ENCODE measurements around the gene HOXC13.

HOXC13 gene

DNA sequence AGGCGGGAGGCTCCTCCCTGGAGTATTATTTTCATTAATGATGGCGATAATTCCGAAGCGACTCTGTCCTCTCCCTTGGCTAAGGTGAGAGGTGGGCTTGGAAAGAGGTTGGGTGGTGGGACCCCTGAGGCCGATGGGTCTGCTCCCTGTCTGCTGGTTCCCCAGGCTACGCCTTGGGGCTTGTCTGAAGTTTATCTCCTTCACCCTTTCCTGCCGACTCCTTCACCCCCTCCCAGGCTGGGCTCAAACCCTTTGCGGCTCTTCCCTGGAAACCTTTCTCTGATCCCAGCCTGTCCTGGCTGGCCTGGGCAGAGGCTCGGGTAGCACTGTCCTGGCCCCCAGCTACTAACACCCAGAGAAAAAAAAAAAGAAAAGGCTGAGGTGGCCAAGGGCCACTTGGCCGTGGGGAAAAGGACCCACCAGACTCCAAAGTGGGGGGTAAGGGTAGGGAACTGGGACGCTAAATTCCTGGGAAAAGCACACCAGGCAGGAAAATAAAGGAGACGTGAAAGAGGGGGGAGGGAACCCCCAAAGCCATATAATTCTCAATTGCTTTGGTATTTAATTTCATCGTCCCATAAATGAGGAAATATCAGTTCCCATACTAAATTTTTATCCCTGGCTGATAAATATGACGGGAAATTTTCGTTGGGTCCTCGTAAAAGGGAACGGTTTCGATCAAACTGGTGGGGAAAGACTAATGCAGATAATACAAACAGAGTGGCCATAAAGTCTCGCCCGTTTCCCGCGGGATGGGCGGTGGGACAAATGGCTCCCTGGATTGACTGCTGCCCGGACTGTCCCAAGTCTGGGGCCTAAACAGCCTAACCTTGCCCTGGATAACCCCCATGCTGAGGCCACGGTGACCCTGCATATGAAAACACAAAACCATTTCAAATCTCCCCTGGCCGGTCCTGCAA is 44.3 kb downstream of the HOXC13 start:
- no peak for DNase-seq (ENCODE audit: low read depth)

DNA sequence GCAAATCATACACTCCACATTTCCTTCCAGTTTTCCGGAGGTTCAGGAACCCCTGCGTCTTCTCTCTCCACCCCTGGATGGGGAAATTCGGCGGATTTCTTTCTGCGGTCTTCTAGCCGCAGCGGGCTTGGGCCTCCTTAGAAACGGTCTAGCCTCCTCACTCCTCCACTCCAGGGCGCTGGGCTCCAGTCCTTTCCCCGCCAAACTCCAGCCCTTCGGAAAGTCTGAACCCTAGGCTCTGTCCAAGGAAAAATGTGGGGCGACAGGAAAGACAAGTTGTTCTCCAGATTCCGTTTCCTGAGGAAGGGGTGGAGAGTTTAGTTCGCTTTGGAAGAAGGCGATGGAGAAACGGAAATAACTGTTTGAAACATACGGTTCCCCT is 44.9 kb downstream of the HOXC13 start:
- no peak for DNase-seq (ENCODE audit: low read depth)

DNA sequence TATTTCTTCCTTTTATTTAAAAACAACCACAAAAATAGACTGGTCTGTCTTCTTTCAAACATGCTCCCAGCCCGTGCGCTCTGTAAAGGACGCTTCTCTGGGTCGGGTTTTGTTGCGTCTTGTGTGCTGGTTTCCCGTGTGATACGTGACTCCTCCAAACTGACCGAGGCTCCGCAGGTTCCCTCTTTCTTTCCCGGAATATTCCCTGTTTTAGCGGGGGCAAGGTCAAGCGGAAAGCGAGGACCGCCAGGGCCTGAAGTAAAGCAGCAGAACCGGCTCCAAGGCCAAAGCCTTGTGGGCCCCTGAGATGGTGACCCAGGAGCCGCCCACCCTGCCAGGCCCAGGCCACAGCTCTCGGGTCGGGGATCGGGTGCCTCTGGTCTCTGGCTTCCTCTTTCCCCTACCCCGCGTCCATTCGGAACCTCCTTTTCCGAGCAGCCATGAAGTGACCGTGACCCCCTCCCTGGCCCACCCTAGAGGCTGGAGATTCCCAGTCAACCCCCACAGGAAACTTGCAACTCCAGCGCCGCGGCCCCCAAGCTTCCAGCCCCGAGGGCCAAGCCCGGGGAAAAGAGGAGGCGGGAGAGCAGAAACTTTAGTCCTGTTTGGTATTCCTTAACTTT is 45.4 kb downstream of the HOXC13 start:
- no peak for DNase-seq (ENCODE audit: low read depth)

DNA sequence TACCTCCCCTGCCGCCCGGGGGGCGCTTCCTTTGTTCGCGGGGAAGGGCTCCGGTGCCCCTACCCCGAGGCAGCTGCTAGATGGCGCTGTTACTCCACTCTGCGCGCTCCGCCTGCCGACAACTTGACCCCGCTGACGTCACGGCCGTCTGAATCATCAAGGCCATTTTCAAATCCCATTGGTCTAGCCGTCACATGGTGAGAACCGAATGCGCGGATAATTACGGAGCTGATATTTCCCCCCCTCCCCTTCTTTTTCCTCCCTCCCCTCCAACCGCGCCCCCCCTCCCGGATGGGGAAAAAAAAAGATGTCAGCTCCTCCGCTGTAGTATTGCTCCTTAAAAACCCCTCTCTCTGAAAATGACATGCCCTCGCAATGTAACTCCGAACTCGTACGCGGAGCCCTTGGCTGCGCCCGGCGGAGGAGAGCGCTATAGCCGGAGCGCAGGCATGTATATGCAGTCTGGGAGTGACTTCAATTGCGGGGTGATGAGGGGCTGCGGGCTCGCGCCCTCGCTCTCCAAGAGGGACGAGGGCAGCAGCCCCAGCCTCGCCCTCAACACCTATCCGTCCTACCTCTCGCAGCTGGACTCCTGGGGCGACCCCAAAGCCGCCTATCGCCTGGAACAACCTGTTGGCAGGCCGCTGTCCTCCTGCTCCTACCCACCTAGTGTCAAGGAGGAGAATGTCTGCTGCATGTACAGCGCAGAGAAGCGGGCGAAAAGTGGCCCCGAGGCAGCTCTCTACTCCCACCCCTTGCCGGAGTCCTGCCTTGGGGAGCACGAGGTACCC is 46.5 kb downstream of the HOXC13 start, which contains the start of gene HOXC10:
HOXC10 (plus strand) TSS at position 246 of the 791 bp plus-strand sequence; CDS start at position 360, 114 bp downstream.
- peak; percentile 84 for DNase-seq (ENCODE audit: low read depth)

DNA sequence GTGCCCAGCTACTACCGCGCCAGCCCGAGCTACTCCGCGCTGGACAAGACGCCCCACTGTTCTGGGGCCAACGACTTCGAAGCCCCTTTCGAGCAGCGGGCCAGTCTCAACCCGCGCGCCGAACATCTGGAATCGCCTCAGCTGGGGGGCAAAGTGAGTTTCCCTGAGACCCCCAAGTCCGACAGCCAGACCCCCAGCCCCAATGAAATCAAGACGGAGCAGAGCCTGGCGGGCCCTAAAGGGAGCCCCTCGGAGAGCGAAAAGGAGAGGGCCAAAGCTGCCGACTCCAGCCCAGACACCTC is 47.0 kb downstream of the HOXC13 start:
- DNase-seq (ENCODE audit: low read depth), result no peak

DNA sequence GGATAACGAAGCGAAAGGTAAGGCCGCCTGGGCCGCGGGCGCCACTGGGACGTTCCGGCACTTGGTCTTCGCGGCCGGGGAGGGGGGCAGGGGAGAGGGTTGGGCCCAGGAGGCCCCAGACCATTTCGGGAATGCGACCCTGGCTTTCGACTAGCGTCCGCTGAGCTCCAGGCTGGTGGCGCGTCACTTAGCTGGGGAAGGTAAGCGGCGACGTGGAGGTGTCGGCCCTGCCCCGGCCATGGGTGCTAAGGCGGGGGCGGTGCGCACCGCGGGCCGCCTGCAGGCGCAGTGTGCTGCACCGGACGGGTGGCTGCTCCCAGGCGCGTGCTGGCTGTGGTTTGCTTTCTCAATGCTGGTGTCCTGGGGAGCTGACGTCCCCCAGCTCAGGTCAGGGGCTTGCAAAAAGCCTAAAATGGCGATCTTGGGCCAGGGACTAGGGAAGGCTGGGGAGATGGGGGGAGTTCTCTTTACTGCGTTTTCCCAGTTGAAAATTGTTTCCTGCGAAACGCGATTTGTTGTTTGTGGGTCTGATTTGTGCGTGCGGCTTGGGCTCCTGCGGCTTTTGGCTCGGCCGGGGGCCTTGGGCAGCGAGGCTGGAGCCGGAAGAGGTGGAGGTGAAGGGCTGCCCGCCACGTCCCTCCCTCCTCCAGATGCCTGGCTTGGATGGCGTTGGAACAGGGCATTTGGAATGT is 47.5 kb downstream of the HOXC13 start:
- DNase-seq (ENCODE audit: low read depth), result no peak

DNA sequence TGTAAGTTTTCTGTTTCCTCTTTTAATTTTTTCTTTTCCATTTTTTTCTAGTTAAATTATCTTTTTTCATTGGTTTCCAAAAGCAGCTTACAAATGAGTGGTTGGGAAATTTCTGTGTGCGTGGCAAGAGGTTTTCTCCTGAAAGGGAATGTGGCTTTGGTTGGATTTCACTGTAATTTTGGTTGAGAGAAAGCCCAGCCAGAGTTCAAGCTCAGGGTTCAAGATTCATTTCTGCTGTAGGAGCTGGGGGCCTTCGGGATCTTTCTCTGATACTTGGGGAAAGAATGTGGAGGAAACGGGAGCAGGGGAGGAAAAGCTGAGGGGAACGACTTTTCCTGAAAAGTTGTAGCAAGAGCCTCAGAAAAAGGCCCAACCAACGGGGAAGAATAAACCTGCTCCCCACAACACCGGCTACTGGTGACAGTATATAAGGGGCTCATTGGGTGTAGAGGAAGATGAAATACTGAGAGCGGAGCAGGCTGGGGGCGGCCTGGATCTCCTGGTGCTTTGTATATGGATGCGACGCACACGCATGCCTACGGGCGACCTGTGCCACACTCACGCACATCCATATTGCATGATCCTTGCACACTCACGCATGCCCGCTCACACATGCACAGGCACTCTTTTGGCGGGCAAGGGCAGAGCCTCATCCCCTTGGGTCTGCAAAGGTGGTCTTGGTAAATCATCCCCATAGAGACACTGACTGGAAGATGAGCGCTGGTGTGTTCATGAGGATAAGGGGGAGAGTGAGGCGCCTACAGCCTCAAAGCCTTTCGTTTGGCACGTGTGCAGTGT is 48.3 kb downstream of the HOXC13 start:
- no peak for DNase-seq (ENCODE audit: low read depth)

DNA sequence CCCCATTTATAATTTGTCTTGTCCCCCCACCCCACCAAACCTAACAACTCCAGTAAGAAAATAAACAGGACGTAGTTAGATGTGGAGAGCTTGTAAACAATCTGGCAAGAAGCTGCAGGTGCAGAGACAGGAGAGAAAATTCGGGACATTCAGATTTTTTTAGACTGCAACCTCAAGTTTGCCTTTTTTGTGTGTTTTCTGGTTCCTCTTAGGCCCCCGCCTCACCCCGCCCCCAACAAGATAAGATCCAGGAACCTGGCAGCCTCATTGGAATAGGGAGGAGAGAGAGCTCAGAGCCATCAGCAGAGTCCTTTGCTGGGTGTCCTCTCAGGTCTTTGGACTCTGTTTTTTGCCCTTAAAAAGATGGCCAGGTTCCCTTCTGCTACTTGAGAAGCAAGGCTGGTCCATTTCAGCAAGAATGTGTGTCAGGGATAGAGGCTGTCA is 49.2 kb downstream of the HOXC13 start:
- no peak for DNase-seq (ENCODE audit: low read depth)

DNA sequence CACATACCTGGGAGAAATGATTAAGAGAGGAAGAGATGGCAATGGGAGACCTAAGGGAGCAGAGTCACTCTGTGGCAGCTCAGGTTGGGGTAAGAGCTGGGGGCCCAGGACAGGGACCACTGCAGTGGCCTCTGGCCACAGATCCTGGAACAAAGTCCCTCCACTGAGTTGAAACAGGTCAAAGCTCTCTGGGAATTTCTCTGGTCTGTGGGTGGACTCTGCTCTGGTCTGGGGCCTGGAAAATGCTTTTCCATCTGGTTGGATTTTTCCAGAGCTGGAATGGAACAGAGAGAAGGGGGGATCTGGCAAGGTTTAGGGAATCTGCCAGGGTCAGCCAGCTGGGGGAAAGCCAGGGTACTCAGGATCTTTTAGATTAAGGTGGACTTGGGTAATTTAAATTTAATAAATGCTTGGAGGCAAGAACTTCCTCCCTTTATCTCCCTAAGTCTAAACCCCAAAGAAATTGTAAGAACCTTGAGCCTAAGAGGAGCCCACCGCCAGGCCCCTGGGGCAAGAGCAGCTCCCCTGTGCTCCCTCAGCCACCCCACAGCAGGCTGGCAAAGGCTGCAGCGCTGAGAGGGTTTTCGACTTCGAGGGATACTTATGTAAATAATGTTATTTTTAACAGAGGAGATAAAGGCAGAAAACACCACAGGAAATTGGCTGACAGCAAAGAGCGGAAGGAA is 50.1 kb downstream of the HOXC13 start:
- no peak for DNase-seq (ENCODE audit: low read depth)

DNA sequence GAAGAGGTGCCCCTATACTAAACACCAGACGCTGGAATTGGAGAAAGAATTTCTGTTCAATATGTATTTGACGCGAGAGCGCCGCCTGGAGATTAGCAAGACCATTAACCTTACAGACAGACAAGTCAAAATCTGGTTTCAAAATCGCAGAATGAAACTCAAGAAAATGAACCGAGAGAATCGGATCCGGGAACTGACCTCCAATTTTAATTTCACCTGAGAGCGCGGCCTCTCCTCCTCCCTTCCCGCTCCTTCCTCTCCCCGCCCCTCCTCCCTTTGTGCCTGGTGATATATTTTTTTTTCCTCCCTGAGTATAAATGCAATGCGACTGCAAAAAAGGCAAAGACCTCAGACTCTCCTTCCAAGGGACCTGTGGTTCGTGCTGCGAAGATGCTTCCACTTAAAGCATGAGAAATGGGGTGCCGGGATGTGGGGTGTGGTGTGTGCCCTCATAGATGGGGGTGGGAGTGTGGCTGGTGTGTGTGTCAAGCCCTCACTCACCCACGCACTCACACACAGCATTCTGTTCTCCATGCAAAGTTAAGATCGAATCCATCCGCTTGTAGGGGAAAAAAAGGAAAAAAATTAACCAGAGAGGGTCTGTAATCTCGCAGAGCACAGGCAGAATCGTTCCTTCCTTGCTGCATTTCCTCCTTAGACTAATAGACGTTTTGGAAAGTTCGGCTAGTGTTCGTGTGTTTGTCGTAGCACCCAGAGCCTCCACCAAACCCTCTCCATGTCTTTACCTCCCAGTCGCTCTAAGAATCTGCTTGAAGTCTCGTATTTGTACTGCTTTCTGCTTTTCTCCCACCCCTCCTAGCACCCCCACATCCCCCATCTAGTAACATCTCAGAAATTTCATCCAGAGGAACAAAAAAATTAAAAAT is 50.8 kb downstream of the HOXC13 start:
- DNase-seq (ENCODE audit: low read depth), result no peak

DNA sequence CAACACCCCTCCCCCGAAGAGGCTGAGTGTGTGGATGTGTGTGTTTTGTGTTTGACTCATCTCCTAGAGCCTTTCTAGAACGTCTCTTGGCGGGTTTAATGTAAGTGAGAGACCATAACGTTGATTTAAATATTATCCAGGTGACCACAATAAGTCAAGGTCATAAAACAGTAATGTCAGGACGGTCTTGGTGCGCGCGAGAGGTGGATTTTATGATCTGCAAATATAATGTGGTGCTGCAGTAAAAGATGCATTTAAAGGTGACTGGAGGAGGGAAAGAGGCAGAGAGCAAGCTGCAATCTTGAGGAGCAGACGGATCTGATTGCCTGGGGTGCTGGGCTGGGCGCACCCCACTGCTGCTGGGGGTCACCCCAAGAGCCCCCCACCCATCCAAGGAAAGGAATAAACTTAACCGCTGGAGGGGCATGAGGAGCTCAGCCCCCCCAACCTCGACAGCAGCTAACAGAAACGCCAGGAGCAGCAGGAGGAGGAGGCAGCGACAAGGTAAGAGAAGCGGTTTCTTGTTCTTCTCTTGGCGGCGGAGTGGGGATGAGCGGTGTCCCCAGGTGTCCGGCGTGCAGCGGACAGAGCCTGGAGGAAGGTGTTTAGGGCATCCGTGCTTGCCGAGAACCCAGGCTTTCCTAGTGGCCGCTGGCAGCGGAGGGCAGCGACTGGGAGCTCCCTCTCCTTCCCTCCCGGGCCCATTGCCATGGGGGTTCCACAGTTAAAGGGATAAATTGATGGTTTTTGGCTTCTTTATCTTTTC is 51.9 kb downstream of the HOXC13 start:
- no peak for DNase-seq (ENCODE audit: low read depth)

DNA sequence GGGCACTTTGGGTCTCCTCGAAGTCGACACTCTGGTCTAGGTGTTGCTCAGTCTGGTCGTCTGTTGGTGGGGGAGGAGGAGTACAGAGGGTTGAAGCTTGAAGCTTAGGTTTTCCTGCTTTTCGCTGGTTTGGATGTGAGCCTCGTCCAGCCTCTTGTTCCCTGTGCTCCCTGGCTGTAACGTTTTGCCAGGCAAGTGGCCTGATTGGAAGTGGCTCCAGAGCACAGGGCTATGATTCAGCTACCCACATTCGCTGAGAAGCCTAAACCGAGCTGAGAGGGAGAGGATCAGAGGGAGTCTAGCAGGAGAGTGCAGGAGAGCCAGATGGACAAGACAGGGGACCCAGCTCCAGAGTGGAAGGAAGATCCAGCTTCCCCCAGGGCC is 52.4 kb downstream of the HOXC13 start:
- DNase-seq (ENCODE audit: low read depth), result no peak

DNA sequence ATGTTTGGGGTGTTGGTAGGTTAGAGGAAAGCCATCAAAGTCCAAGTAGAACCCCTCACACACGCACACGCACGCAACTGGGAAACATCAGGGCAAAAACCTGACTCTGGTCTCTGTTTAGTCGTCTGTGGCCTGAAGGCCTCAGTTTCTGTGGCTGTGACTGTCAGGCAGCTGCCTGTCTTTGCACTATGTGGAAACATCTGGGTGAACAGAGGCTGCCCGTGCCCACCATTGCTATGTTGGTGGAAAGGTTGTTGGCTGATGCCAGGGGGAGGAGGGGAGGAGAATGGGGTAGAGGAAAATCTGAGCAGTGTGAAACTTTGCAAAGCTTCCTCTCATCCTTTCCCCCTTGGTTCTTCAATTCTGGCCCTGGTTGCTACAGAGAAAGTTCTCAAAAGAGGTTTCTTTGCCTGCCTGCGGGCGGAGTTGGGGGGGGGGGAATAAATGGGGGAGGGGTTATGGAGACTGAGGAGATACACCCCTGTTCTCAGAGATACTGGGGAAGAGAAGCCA is 53.8 kb downstream of the HOXC13 start:
- DNase-seq (ENCODE audit: low read depth), result no peak

DNA sequence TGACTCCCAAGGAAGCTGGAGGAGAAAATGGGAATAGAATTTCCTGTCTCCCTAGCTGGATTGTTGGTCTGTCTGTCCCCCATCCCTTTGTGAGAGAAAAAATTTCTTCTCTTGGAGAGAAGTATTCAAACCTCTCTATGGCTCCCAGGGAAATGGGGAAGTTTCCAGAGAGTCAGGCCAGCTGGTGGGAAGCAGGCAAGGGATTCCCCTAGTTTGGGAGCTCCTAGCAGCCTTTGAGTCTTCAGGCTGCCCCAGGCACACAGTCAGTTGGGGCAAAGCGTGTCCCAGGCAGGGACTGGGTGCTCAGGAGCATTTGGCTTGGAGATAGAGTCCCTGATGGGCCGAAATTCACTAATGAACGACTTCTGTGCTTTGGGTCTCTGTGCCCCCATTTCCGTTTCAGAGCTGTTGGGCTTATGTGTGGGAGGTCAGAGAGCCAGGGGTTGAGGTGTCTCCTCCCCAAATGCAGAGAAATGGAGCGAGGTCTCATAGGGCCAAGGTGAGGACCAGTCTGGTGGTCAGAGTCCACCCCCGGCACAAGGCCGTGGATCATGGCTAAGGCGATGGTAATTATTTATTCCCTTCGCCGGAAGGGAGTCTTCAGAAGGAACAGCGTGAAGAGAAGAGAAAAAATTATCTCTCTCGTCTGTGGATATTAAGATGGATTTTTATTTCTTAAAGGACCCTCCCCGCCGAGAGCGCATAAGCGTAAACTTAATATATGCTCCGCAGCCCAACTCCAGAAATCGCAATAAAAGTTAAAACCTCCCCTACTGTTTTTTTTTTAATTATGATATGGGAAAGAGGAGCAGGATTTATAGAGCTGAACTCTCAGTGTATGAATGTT is 54.8 kb downstream of the HOXC13 start:
- DNase-seq (ENCODE audit: low read depth), result no peak

DNA sequence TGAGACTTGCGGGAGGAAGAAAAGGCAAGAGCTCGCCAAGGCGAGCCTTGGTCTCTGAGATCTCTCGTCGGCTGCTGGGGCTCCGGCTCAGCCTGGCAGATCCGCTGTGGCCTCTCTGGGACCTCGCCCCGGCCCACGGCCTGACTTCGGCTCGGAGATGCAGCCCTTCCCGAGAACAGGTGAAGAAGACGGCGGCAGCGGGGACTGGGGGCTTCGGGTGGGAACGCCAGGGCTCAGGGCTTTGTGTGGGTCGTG is 55.3 kb downstream of the HOXC13 start:
- no peak for DNase-seq (ENCODE audit: low read depth)

DNA sequence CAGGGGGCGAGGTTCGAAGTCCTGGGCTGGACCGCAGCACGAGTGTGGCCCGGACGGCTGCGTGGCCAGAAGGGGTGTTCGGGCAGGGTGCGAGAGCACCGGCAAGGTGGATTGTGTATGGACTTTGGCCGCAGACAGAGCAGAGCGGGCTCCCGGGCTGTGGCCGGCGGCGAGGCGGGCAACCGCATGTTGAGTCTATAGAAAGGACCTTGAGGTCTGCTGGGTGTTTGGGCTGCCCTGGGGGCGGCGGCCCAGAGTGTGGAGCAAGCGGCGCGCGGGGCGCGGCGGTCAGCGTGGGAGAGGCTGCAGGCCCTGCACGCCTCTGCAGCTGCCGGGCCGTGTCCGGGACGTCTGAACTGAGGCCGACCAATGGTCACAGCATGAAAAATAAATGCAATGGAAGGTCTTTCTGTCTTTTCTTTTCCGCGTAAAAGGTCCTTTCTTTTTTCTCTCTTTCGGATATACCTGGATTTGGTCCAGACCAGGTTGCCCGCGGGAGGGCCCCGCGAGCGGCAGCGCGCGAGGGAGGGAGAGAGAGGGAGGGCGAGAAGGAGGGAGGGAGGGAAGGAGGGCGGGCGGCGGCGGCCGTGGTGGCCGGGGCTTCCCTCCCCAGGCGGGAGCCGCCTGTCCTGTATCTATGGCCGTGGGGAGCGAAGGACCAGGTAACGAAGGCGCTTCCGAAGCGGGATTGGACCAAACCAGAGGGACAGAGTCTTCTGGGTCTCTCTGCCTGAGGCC is 55.8 kb downstream of the HOXC13 start:
- no peak for DNase-seq (ENCODE audit: low read depth)

DNA sequence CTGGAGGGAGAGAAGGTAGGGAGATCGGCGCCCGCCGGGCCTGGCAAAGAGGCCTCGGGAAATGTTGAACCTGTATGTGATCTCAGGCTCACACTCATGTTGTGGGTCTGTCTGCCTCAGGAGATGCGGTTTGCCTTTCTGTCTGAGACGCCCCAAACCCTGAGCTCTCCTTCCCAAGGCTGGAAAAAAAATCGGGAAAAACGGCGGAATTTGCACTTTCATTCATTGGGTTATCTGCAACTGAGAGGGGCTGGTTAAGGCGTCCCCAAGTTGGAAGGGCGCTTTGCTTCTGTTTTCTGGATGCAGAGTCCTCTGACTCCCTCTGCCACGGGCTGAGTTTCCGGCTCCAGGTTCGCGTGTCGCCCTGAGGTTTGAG is 56.4 kb downstream of the HOXC13 start:
- no peak for DNase-seq (ENCODE audit: low read depth)
